Activated CD4-positive, CD25-positive, alpha-beta regulatory T cell treated with anti-CD3 and anti-CD28 coated beads, Interleukin-2, amount 50 U/mL, for 72 hours (primary cell): ENCODE data around the gene CPNE7.
"Not testable (repeated sequence)": the region's sequence is repeated elsewhere in the genome, so short reads cannot be mapped to it uniquely, and the experiment has no call there.

Experiments
- DNase-seq: peaks from one replicate; pipeline ENCODE4 v3.0.0; 2021

Gene CPNE7

GRCh38 chr16:89629827-89630610 is 54.5 kb downstream of the CPNE7 start:
- DNase-seq: no peak

GRCh38 chr16:89633064-89633631 is 57.6 kb downstream of the CPNE7 start:
- no peak for DNase-seq

GRCh38 chr16:89634463-89635385 is 59.2 kb downstream of the CPNE7 start:
- not testable (repeated sequence) for DNase-seq

GRCh38 chr16:89636663-89637062 is 61.1 kb downstream of the CPNE7 start:
- DNase-seq: no peak

GRCh38 chr16:89637379-89637778 is 61.8 kb downstream of the CPNE7 start:
- DNase-seq: no peak

GRCh38 chr16:89638455-89638854 is 62.9 kb downstream of the CPNE7 start:
- DNase-seq: no peak

GRCh38 chr16:89639385-89639784 is 63.8 kb downstream of the CPNE7 start:
- no peak for DNase-seq

- DNase-seq: no peak
Observed at GRCh38 chr16:89641458-89642119, 66.0 kb downstream of the CPNE7 start.

- DNase-seq: no peak
Observed at GRCh38 chr16:89642574-89642973, 67.0 kb downstream of the CPNE7 start.

- no peak for DNase-seq
Observed at GRCh38 chr16:89643769-89644300, 68.3 kb downstream of the CPNE7 start.

GRCh38 chr16:89645122-89645521 is 69.6 kb downstream of the CPNE7 start:
- DNase-seq: no peak

- DNase-seq: no peak
Observed at GRCh38 chr16:89646270-89646669, 70.7 kb downstream of the CPNE7 start.
